Brain microvascular endothelial cell (primary cell): ENCODE results near the gene PTPRT.
"Not testable (repeated sequence)": the region's sequence is repeated elsewhere in the genome, so short reads cannot be mapped to it uniquely, and the experiment has no call there.

ENCODE experiments used
- DNase-seq: peaks from one replicate; pipeline ENCODE4 v3.0.0-alpha.2; 2020
- H3K27ac ChIP-seq: fragments of 250-450 bp; sonication (Bioruptor Pico); 2 replicates; pipeline ENCODE4 v1.5.1; 2020; ENCODE audit warnings: mild to moderate bottlenecking, moderate library complexity
- H3K27me3 ChIP-seq: fragments of 250-450 bp; sonication (Bioruptor Pico); replicated peaks from 2 replicates; pipeline ENCODE4 v1.5.1; 2020; ENCODE audit warnings: mild to moderate bottlenecking
- H3K36me3 ChIP-seq: fragments of 250-450 bp; sonication (Bioruptor Pico); replicated peaks from 2 replicates; pipeline ENCODE4 v1.5.1; 2020; ENCODE audit warnings: mild to moderate bottlenecking
- H3K4me3 ChIP-seq: 2 replicates; pipeline ENCODE4 v1.5.1; 2011; ENCODE audit warnings: low read depth, mild to moderate bottlenecking, control low read depth, low read length, moderate library complexity
- CTCF ChIP-seq: IDR thresholded peaks from 2 replicates; pipeline ENCODE4 v1.5.1; 2011; ENCODE audit warnings: low read depth, mild to moderate bottlenecking, moderate library complexity, low read length, control low read depth, inconsistent platforms; ENCODE audit errors: missing control alignments
- in situ Hi-C: cut with HindIII; loops from 2 replicates; pipeline ENCODE4 v1.10.0; 2017; ENCODE audit warnings: low sequenced_read_pairs, low pct_ligation_motif_present

PTPRT gene

GRCh38 chr20:42214074-42214473 is 975.6 kb downstream of the PTPRT start:
- Histone ChIP-seq H3K36me3 (no peaks in the 10 kb centered on the region), H3K27me3 (no peaks in the 10 kb centered on the region), H3K27ac (no peak overlapping the region), H3K4me3 (no peak overlapping the region)
- DNase-seq: no peak
- no peak for TF ChIP-seq CTCF
- in situ Hi-C loops: no loop called here

GRCh38 chr20:42212391-42212790 is 977.3 kb downstream of the PTPRT start:
- no peaks in the 10 kb centered on the region for H3K36me3 ChIP-seq
- in situ Hi-C loops: no loop called here
- H3K27me3 ChIP-seq: no peaks in the 10 kb centered on the region
- DNase-seq: no peak
- H3K4me3 ChIP-seq: no peak overlapping the region
- no peak for TF ChIP-seq CTCF
- H3K27ac ChIP-seq: no peak overlapping the region

GRCh38 chr20:42206557-42206956 is 983.1 kb downstream of the PTPRT start:
- in situ Hi-C loops: not testable (repeated sequence)

GRCh38 chr20:42204109-42204660 is 985.5 kb downstream of the PTPRT start:
- in situ Hi-C loops: no loop called here
- TF ChIP-seq CTCF: no peak
- H3K27me3 ChIP-seq: no peaks in the 10 kb centered on the region
- DNase-seq: no peak
- no peak overlapping the region for H3K4me3 ChIP-seq
- no peak overlapping the region for H3K27ac ChIP-seq
- no peaks in the 10 kb centered on the region for H3K36me3 ChIP-seq

More at GRCh38 chr20:42206557-42206956, 983.1 kb downstream of the PTPRT start:
- not testable (repeated sequence) for H3K27me3 ChIP-seq, H3K27ac ChIP-seq, H3K4me3 ChIP-seq, DNase-seq, H3K36me3 ChIP-seq

GRCh38 chr20:42197599-42197998 is 992.1 kb downstream of the PTPRT start:
- in situ Hi-C loops: no loop called here
- H3K27ac ChIP-seq: no peak overlapping the region
- no peak for TF ChIP-seq CTCF
- H3K36me3 ChIP-seq: no peaks in the 10 kb centered on the region
- no peak overlapping the region for H3K4me3 ChIP-seq
- no peaks in the 10 kb centered on the region for H3K27me3 ChIP-seq
- DNase-seq: no peak

- no peak for DNase-seq
- H3K36me3 ChIP-seq: no peaks in the 10 kb centered on the region
- H3K27ac ChIP-seq: no peak overlapping the region
- H3K4me3 ChIP-seq: no peak overlapping the region
- no peak for TF ChIP-seq CTCF
- in situ Hi-C loops: no loop called here
- no peaks in the 10 kb centered on the region for H3K27me3 ChIP-seq
Measured at GRCh38 chr20:42193119-42193518, 996.6 kb downstream of the PTPRT start.
